Prostate gland (tissue), 2 donors: ENCODE measurements around the gene MYO16.
"Not testable (repeated sequence)": the region's sequence is repeated elsewhere in the genome, so short reads cannot be mapped to it uniquely, and the experiment has no call there.

ENCODE experiments used
- POLR2A ChIP-seq: fragments of 450-650 bp; IDR thresholded peaks from one replicate; pipeline ENCODE4 v1.6.1; 2016; ENCODE audit warnings: antibody characterized with exemption, mild to moderate bottlenecking
- POLR2AphosphoS5 ChIP-seq: sonication (generic); formaldehyde crosslinking; IDR thresholded peaks from one replicate; pipeline ENCODE4 v1.6.1; 2017; ENCODE audit warnings: antibody characterized with exemption
- TF ChIP-seq, protein P1 (sequence below), 4 experiments: fragments of 200-600 bp in 2 of 4; fragments of 450-650 bp in 2 of 4; sonication (generic) in 2 of 4; IDR thresholded peaks; 1 replicate in 3 of 4; 2 replicates in 1 of 4; pipeline ENCODE4 v1.5.1; 2016 to 2019; ENCODE audit warnings: antibody characterized with exemption in 4 of 4, mild to moderate bottlenecking in 2 of 4, moderate library complexity in 2 of 4

- TF ChIP-seq, protein P1, sequence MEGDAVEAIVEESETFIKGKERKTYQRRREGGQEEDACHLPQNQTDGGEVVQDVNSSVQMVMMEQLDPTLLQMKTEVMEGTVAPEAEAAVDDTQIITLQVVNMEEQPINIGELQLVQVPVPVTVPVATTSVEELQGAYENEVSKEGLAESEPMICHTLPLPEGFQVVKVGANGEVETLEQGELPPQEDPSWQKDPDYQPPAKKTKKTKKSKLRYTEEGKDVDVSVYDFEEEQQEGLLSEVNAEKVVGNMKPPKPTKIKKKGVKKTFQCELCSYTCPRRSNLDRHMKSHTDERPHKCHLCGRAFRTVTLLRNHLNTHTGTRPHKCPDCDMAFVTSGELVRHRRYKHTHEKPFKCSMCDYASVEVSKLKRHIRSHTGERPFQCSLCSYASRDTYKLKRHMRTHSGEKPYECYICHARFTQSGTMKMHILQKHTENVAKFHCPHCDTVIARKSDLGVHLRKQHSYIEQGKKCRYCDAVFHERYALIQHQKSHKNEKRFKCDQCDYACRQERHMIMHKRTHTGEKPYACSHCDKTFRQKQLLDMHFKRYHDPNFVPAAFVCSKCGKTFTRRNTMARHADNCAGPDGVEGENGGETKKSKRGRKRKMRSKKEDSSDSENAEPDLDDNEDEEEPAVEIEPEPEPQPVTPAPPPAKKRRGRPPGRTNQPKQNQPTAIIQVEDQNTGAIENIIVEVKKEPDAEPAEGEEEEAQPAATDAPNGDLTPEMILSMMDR (IDR thresholded peaks at IDR 0.05): not testable (repeated sequence)
- not testable (repeated sequence) for TF ChIP-seq POLR2AphosphoS5, POLR2A
These were observed 362.0 kb downstream of the MYO16 start for GRCh38 chr13:108991416-108991815.
